K562 (cell line): ENCODE results near the gene MAMDC4. TPM values are rescaled to one million over a fixed set of nuclear protein-coding genes. Genes with fewer than 3 reads are reported as not detected.

ENCODE experiments used
- MGA ChIP-seq: fragments of 450-650 bp; IDR thresholded peaks from 2 replicates; pipeline ENCODE4 v1.6.1; 2016; ENCODE audit warnings: mild to moderate bottlenecking, moderate library complexity
- polyA plus RNA-seq, 8 experiments: library from polyadenylated mRNA; depleted of rRNA in 4 of 8; stranded (reverse) in 5 of 8; unstranded in 3 of 8; fragments of >200 nt; fragmentation: Nextera tagmentation in 2 of 8; fragmentation: Illumina TruSeq in 1 of 8; extraction: Ambion mirVana in 2 of 8; extraction: Trizol in 1 of 8; gene quantifications; 2 replicates each; pipeline versions ENCODE4 v1.2.1 to v1.2.3, GENCODE V29; 2011 to 2014; ENCODE audit warnings: inconsistent platforms in 1 of 8, missing spikeins in 1 of 8
- total RNA-seq, 7 experiments: library from RNA; depleted of rRNA in 6 of 7; stranded (reverse); fragments of >200 nt in 6 of 7; fragmentation: Illumina TruSeq in 2 of 7; extraction: Trizol in 2 of 7; gene quantifications; 2 replicates each; pipeline versions ENCODE4 v1.2.1 to v1.2.3, GENCODE V29; 2011 to 2021; ENCODE audit warnings: low replicate concordance in 1 of 7

Gene MAMDC4
- total and polyA plus RNA-seq, 9 of the 15 experiments (the other 6 are each of a cell fraction or from before 2014, with no cell fraction given), result 0.03 to 10.8 (median 1.5) TPM

GRCh38 chr9:136865041-136865767 is 13.1 kb downstream of the MAMDC4 start (continued):
- TF ChIP-seq MGA, result no peak
- TF ChIP-seq, all 486 proteins: peak for 4
